ENCODE data around the gene SAC3D1.
A peak's percentile ranks its signal among the peaks of the same experiment; 100 is the strongest.

The SAC3D1 gene

GRCh38 chr11:65059959-65060824, 19.2 kb downstream of the SAC3D1 start:
- DNase-seq (ENCODE audit: low spot score): no peak

- DNase-seq (ENCODE audit: low spot score): peak; percentile 40
Measured at GRCh38 chr11:65060913-65061408, 20.0 kb downstream of the SAC3D1 start.

- DNase-seq (ENCODE audit: low spot score): no peak
Measured at GRCh38 chr11:65063532-65063931, 22.5 kb downstream of the SAC3D1 start.

GRCh38 chr11:65064847-65065240, 23.8 kb downstream of the SAC3D1 start:
- no peak for DNase-seq (ENCODE audit: low spot score)

GRCh38 chr11:65065851-65066250, 24.8 kb downstream of the SAC3D1 start:
- DNase-seq (ENCODE audit: low spot score): no peak

GRCh38 chr11:65066315-65066714, 25.3 kb downstream of the SAC3D1 start:
- no peak for DNase-seq (ENCODE audit: low spot score)

DNA sequence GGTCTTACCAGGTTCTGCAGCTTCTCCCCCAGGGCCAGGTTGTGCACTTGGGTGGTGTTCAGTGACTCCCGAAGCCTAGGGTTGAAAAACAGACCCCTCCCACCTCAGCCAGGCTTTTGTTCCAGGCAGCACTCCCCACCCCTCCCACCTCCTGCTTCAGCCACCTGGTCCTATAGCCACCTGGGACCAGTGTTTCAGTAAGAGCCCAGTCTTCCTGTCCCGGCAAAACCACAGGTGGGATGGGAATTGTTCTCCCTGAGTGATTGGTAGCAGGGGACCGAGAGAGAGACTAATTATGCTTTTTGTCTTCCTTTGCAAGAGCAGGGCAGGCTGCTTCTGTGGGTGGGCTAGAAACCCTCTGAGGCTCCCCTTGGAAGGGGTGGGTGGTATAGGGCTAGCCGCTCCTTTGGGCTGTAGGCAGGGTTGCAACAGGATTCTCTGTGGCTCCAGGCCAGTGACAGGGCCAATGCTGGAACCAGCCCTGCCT, 25.8 kb downstream of the SAC3D1 start:
- DNase-seq (ENCODE audit: low spot score): no peak

GRCh38 chr11:65067446-65067845, 26.4 kb downstream of the SAC3D1 start:
- DNase-seq (ENCODE audit: low spot score): no peak

DNA sequence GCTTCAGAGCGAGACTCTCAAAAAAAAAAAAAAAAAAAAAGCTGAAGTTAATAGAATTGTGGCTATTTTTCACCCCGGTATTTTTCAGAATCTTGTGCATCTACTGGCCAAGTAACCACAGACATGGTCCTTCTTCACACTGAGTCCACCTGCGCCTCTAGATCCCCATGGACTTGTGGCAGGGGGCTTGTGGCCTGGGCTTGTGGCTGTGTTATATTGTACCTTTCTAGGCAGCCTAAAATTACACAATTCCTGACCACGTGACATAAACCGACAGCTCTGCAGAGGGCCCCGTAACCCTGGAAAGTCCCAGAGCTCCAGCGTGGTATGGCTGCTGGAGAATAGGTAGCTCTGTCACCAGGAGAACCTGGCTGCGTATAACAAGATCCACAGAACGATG, 28.2 kb downstream of the SAC3D1 start:
- DNase-seq (ENCODE audit: low spot score): no peak

DNA sequence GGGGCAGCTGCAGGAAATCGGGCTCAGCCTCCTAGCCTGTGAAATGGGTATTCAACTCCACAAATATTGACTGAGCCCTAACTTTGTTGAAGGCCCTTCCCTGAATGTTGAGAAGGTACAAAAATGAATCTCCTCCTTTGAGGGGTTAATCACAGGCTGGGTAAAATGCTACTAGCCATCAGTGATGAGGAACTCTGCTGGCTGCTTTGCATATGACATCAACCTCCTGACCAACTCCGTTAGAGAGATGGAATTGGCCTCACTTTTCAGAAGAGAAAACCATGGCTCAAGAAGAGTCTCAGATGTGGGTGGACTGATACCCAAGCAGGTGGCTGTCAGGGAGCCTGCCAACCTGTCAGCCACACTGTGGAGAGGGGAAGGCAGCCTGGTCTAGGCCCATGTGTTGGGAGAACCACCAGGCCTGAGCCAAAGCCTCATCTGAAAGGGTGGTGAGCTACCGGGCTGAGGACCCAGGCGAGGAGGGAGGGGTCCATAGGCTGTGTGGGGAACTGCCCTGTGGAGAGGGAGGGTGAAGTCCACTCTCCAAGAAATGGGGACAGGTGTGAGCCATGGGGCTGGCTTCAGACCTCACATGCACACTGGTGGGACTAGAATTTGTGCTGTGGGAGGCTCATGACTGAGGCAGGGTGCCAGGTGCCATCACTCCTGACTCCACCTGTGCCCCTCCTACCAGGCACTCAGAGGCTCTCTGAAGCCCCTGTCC, 31.1 kb downstream of the SAC3D1 start:
- no peak for DNase-seq (ENCODE audit: low spot score)

DNA sequence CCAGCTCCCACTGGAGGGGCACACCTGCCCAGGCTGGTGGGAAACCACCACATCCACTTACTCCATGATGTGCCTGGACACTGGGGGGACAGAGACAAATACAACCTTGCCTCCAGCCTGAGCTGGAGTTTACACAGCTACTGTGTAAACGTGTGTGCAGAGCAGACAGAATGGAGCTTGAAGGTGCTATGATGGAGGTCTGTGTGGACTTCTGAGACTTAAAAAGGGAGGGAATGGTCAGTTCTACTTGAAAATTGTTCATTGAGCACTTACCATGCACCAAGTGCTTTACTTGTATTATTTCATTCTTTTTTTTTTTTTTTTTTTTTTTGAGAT, 31.6 kb downstream of the SAC3D1 start:
- DNase-seq (ENCODE audit: low spot score): no peak

GRCh38 chr11:65077451-65077850, 36.4 kb downstream of the SAC3D1 start:
- DNase-seq (ENCODE audit: low spot score): no peak

DNA sequence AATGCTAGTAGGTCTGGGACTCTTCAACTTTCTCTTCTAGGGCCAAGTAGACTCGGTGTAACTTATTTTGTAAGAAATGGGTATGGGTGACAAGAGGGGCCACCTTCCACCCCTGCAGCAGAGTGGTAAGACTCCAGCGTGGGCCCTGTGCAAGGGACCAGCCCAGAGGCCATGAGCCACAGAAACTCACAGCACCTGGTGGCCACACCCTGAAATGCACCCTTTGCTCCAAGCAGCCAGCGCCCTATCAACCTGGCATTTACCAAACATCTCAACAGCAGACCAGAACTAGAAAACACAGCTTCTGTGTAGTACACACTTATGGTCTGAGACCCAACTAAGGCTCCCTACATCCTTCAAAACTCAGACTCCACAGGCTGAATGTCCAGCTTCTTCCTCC, 37.1 kb downstream of the SAC3D1 start:
- DNase-seq (ENCODE audit: low spot score): peak; percentile 61

- DNase-seq (ENCODE audit: low spot score): no peak
Measured at GRCh38 chr11:65078786-65079342, 37.9 kb downstream of the SAC3D1 start.

DNA sequence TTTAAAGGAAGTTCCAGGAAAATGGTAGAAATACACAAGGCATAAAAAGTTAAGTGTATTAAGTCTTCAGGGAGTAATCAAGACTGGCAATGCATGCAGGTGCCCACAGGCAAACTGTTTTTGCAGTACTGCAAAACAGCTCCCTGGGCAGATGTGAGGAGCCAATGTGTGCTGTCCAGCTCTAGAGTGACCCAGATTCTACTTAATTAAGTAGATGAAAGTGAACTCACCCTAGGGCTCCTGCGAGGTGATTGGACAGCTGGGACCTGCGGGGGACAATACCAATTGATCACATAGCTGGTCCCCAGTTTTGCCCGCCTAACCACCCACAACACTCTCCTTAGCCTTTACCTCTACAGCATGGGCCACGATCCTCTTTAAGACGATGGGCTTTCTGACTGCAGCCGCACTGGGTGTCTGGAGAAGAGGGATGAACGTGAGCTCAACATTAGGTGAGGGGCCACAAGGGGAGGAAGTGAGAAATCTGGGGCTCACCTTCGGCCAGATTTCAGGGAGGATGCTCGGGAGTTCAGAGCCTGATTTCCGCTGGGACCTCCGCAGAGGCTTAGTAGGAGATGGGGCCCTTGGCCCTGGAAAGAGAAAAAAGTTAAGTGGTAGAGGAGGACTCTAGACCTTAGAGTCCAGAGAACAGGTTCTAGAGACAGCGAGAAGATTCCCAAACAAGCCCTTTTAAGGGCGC, 42.3 kb downstream of the SAC3D1 start:
- no peak for DNase-seq (ENCODE audit: low spot score)

- DNase-seq (ENCODE audit: low spot score): peak; percentile 100
Measured at GRCh38 chr11:65083834-65084597, 43.0 kb downstream of the SAC3D1 start, which contains the start of the genes CDCA5 and ZFPL1. Gene CDCA5 (minus strand): TSS chr11:65084040. CDS start chr11:65083978, 62 bp downstream. Gene ZFPL1 (plus strand): TSS chr11:65084222. CDS start chr11:65084699, 477 bp downstream.

- no peak for DNase-seq (ENCODE audit: low spot score)
Measured at GRCh38 chr11:65084598-65085375, 43.8 kb downstream of the SAC3D1 start.

DNA sequence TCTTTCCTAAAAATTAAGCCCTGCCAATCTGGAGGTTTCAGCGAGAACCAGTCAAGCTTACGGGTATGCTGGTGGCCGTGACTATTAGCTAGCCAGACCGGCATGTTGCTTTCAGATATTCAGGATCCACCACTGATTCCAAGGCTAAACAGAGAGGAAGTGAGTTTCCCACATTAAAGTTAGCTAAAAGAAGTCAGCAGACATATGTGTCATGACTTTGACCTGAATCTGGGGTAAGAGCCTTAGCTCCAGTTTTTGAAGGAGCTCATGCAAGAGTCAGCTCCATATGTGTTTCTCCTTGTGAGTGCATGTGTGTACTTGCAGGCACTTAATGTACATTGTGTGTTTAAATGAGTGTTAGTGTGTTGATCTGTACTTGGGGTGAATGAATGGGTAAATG, 44.4 kb downstream of the SAC3D1 start:
- DNase-seq (ENCODE audit: low spot score): no peak

- DNase-seq (ENCODE audit: low spot score): no peak
Measured at GRCh38 chr11:65086809-65087208, 45.8 kb downstream of the SAC3D1 start.

DNA sequence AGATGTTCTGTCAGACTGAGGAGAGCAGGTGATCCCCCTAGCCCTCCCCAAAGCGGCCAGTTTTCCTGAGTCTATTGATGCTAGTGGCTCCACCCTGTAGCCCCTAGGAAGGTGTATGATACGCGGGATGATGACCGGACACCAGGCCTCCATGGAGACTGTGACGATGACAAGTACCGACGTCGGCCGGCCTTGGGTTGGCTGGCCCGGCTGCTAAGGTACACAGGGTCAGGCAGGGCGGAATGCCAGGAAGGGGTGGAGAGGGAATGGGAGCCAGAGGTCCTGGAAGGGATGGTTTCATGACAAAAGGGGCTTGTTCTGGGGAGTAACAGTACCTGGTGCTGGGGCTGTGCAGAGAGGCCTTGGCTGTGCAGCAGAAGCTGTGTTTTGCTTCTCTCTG, 46.2 kb downstream of the SAC3D1 start:
- DNase-seq (ENCODE audit: low spot score): no peak

All from AG20443 (cell line).